Fibroblast of peridontal ligament (primary cell): ENCODE results near the gene C2CD4B.

ENCODE experiments used
- DNase-seq: peaks from one replicate; pipeline ENCODE4 v3.0.0-alpha.2; 2010; ENCODE audit errors: extremely low read depth

The C2CD4B gene

GRCh38 chr15:62165104-62165792, at the start of gene C2CD4B:
Gene C2CD4B, minus strand, starts transcription at chr15:62165285. Its CDS starts 301 bp downstream, at chr15:62164984.
- DNase-seq, result no peak

GRCh38 chr15:62212741-62213140, 47.7 kb upstream of the C2CD4B start:
- no peak for DNase-seq

- no peak for DNase-seq
Measured at GRCh38 chr15:62211348-62211747, 46.3 kb upstream of the C2CD4B start.

- DNase-seq, result no peak
Measured at GRCh38 chr15:62209821-62210220, 44.7 kb upstream of the C2CD4B start.

GRCh38 chr15:62209322-62209721, 44.2 kb upstream of the C2CD4B start:
- DNase-seq, result no peak

GRCh38 chr15:62208884-62209283, 43.8 kb upstream of the C2CD4B start:
- no peak for DNase-seq

- no peak for DNase-seq
Measured at GRCh38 chr15:62208367-62208766, 43.3 kb upstream of the C2CD4B start.

- DNase-seq, result no peak
Measured at GRCh38 chr15:62190675-62191074, 25.6 kb upstream of the C2CD4B start.

- no peak for DNase-seq
Measured at GRCh38 chr15:62190274-62190673, 25.2 kb upstream of the C2CD4B start.

- DNase-seq, result no peak
Measured at GRCh38 chr15:62188744-62189143, 23.7 kb upstream of the C2CD4B start.

- no peak for DNase-seq
Measured at GRCh38 chr15:62187910-62188309, 22.8 kb upstream of the C2CD4B start.

- DNase-seq, result no peak
Measured at GRCh38 chr15:62187425-62187824, 22.3 kb upstream of the C2CD4B start.

GRCh38 chr15:62186578-62186977, 21.5 kb upstream of the C2CD4B start:
- no peak for DNase-seq

GRCh38 chr15:62183130-62183529, 18.0 kb upstream of the C2CD4B start:
- no peak for DNase-seq

GRCh38 chr15:62173215-62173614, 8.1 kb upstream of the C2CD4B start:
- no peak for DNase-seq

GRCh38 chr15:62171882-62172281, 6.8 kb upstream of the C2CD4B start:
- DNase-seq, result no peak

GRCh38 chr15:62165793-62166375, 799 bp upstream of the C2CD4B start:
- DNase-seq, result no peak

GRCh38 chr15:62164396-62165103, 535 bp downstream of the C2CD4B start:
- DNase-seq, result no peak

- no peak for DNase-seq
Measured at GRCh38 chr15:62164014-62164395, 1.1 kb downstream of the C2CD4B start.

- DNase-seq, result no peak
Measured at GRCh38 chr15:62163397-62164013, 1.6 kb downstream of the C2CD4B start.

GRCh38 chr15:62153228-62153627, 11.9 kb downstream of the C2CD4B start:
- no peak for DNase-seq

GRCh38 chr15:62150445-62150844, 14.6 kb downstream of the C2CD4B start:
- DNase-seq, result no peak

GRCh38 chr15:62149729-62150128, 15.4 kb downstream of the C2CD4B start:
- no peak for DNase-seq
